Measurements from ENCODE around the gene ELL.
"Not testable (repeated sequence)": the region's sequence is repeated elsewhere in the genome, so short reads cannot be mapped to it uniquely, and the experiment has no call there.

The ELL gene

DNA sequence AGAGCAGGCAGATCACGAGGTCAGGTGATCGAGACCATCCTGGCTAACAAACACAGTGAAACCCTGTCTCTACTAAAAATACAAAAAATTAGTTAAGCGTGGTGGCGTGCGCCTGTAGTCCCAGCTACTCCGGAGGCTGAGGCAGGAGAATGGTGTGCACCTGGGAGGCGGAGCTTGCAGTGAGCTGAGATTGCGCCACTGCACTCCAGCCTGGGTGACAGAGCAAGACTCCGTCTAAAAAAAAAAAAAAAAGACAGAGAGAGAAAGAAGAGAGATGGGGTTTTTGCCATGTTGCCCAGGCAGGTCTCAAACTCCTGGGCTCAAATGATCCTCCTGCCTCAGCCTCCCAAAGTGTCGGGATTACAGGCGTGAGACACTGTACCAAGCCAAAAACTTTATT, 116.1 kb downstream of the ELL start:
- not testable (repeated sequence) for DNase-seq (ENCODE audit: low read depth in 2 of 3, low spot score in 2 of 3)

DNA sequence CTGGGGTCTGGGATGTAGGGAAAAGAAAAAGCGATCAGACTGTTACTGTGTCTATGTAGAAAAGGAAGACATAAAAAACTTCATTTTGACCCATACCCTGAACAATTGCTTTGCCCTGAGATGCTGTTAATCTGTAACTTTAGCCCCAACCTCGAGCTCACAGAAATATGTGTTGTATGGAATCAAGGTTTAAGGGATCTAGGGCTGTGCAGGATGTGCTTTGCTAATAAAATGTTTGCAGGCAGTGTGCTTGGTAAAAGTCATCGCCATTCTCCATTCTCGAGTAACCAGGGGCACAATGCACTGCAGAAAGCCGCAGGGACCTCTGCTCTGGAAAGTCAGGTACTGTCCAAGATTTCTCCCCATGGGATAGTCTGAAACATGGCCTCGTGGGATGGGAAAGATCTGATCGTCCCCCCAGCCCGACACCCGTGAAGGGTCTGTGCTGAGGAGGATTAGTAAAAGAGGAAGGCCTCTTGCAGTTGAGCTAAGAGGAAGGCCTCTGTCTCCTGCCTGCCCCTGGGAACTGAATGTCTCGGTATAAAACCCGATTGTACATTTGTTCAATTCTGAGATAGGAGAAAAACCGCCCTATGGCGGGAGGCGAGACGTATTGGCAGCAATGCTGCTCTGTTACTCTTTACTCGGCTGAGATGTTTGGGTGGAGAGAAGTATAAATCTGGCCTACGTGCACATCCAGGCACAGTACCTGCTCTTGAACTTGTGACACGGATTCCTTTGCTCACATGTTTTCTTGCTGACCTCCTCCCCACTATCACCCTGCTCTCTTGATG, 119.2 kb downstream of the ELL start:
- not testable (repeated sequence) for DNase-seq (ENCODE audit: low read depth in 2 of 3, low spot score in 2 of 3)

DNA sequence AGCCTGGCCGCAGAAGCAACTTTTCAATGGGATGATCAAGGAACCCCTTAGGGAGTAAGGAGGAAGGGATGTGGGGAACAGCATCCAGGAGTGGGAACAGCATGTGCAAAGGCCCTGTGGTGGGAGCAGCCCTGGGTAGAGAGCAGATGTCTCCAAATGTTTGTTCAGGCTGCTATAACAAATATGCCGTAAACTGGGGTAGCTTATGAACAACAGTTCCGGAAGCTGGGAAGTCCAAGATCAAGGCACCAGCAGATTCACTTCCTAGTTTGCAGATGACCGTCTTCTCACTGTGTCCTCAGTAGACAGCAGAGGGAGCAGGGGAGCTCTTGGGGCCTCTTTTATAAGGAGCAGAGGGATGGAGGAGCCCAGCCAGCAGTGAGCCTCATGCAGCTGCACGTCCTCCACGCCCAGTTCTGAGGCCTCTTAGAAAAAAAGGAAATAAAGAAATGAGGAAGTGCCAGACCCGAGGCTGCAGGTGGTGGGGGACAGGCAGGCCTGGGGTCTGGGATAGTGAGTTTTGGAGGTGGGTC, 120.2 kb downstream of the ELL start:
- DNase-seq (ENCODE audit: low read depth in 2 of 3, low spot score in 2 of 3), result no peak

DNA sequence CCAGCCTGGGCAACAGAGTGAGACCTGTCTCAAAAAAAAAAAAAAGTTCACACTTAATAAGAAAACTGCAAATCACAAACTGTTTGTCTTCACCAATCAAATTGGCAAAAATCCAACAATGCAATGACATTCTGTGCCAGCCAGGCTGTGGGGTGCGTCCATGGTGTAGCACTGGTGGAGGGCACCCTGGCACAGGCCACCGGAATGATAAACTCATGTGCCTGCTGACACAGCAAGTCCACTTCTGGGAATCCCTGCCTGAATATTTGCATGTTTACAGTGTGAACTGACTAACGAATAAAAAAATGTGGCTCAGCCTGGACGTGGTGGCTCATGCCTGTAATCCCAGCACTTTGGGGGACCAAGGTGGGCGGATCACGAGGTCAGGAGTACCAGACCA, 122.9 kb downstream of the ELL start:
- DNase-seq (ENCODE audit: low read depth in 2 of 3, low spot score in 2 of 3), result no peak

DNA sequence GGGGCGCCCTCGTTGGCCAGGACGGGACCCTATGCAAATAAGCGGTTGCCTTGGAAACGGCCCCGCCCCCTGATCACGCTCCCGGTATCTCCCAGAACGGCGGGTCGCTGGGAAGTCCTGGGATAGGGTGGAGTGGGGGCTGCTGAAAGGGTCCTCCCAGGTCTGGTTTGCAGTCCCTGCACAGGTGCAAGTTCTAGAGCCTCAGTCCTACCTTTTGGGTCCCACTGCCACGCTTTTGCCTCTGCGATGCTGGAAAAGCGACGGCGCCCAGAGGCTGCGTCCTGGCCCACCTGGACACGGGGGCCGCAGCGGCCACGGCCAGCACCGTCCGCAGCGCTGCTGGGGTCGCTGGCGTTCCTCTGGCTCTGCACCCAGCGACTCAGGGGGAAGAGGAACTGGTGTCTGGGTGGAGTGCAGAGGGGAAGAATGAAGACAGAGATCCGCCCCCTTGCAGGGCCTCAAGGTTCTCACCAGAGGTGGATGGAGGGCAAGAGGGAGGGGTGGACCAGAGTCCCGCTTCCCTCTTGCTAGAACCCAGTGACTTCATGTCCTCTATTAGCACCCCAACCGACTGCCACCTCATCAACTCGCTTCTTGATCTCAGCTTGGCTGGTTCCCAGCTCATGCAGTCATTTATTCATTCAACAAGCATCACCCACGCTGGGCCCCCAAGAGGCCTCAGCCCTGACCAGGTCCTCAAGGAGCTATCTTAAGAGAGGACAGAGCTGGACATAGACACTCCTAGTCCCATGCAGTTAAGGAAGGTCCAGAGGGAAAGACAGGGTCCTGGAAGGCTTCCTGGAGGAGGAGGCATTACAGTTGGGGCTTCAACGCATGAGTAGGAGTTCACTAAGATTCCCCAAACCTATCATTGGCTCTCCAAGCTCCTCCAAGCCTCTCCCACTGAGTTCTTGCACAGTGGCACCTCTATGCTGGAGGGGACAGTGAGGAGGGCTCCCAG, 124.3 kb downstream of the ELL start, which contains the start of gene LRRC25:
Gene LRRC25, minus strand, starts transcription at position 381 of the 961 bp plus-strand sequence. CDS start 659 bp downstream, outside the sequence.
- no peak for DNase-seq (ENCODE audit: low read depth in 2 of 3, low spot score in 2 of 3)

DNA sequence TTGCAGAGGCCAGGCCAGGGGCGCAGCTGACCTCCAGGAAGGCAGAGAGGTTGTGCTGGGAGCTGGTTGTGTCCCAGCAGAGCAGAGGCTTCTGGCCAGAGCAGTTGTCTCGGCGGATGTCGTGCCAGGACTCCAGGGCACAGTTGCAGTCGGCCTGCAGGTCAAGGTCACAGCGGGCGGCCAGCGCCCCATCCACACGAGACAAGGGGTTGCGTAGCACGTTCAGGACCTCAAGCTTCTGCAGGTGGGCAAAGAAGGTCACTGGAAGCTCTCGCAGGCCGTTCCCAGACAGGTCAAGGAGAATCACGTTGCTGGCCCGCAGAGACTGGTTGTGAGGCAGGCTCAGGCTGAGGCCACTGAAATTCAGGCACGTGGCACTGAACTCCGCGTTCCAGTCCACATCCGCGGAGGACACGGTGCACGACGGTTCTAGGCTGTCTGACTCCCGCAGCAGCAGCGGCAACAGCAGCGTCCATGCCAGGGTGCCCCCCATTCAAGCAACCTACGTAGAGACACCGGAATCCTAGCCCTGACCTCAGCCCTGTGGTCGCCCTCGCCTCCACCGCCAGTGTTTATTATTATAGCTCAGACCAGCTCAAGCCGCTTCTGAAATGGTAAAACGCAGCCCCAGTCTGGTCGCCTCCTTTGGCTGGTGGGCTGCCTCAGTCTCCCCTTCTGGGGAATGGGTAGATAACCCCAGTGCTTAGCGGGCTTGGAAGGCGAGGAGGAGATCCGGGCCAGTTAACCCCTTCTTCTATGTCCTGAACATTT, 125.2 kb downstream of the ELL start:
- no peak for DNase-seq (ENCODE audit: low read depth in 2 of 3, low spot score in 2 of 3)

DNA sequence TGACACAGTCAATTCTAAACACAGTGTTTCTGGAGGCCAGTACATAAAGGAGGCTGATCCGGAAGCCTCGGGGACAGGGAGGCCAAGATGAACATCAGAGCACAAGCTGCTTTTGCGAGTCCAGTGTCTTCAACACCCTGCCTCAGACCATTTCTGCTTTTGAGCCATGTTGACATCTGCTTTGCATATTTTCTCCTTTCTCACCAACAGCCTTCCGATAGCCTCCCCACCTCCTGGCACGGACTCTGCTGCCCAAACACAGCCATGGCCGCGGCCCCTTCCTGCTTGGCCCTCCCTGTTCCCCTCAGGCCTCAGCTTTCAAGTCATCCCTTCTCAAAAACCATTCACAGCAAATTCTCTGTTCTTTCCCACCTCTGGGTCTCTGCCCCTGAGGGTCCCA, 128.0 kb downstream of the ELL start:
- no peak for DNase-seq (ENCODE audit: low read depth in 2 of 3, low spot score in 2 of 3)

DNA sequence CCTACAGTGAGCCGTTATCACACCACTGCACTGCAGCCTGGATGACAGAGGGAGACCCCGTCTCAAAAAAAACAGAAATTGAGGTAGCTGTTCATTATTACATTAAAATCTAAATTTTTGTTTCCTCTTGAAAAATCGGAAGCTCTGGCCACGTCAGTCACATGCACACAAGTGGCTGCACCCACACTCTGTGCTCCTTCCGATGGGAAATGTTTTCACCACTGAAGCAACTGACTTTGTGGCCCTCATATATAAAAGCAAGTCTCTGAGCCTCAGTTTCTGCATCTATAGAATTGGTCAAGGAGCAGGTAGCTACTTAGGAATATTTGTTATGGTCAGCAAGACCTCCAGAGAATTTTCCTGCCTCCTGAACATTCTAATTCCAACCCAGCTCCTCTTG, 128.9 kb downstream of the ELL start:
- no peak for DNase-seq (ENCODE audit: low read depth in 2 of 3, low spot score in 2 of 3)
